Measurements from ENCODE around the gene GSTO2.

The GSTO2 gene

DNA sequence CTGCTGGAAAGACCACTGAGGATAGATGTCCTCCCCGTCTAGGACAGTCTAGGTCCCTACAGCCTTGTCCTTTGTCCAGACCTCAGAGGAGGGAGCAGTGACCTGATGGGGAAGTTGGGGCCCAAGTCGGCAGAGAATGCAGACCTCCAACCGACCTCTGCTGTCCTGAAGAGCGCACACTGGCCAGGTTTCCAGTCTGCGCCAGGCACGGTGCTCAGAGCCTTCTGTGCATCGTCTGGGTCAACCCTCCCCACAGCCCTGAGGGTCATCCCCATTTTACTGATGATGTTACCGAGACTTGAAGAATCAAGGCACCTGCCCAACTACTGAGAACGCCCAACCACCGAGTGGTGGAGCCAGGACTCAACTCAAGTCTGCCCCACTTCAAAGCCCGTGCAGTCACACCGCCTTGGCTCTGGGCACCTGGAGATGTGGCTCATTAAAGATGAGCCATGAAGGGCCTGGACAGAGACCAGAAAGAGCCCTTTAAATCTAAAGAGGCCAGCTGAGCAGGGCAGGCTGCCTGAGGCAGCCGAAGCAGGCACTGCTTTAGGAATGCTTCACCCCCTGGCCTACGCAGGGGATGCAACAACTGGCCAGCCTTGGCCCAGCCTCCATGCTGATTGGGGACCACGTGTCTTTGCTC, 64.9 kb downstream of the GSTO2 start:
- Histone ChIP-seq H3K4me3 (ENCODE audit: low read depth, low read length) (no peak overlapping the region), H3K9me3 (ENCODE audit: severe bottlenecking) (no peaks in the 10 kb centered on the region), H3K27ac (no peak overlapping the region), H3K27me3 (ENCODE audit: insufficient read depth, low read depth, severe bottlenecking) (no peaks in the 10 kb centered on the region), H3K36me3 (no peaks in the 10 kb centered on the region)
- DNase-seq: no peak
- TF ChIP-seq, protein P1, sequence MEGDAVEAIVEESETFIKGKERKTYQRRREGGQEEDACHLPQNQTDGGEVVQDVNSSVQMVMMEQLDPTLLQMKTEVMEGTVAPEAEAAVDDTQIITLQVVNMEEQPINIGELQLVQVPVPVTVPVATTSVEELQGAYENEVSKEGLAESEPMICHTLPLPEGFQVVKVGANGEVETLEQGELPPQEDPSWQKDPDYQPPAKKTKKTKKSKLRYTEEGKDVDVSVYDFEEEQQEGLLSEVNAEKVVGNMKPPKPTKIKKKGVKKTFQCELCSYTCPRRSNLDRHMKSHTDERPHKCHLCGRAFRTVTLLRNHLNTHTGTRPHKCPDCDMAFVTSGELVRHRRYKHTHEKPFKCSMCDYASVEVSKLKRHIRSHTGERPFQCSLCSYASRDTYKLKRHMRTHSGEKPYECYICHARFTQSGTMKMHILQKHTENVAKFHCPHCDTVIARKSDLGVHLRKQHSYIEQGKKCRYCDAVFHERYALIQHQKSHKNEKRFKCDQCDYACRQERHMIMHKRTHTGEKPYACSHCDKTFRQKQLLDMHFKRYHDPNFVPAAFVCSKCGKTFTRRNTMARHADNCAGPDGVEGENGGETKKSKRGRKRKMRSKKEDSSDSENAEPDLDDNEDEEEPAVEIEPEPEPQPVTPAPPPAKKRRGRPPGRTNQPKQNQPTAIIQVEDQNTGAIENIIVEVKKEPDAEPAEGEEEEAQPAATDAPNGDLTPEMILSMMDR (IDR thresholded peaks at IDR 0.05; ENCODE audit: low read depth, low read length): no peak

DNA sequence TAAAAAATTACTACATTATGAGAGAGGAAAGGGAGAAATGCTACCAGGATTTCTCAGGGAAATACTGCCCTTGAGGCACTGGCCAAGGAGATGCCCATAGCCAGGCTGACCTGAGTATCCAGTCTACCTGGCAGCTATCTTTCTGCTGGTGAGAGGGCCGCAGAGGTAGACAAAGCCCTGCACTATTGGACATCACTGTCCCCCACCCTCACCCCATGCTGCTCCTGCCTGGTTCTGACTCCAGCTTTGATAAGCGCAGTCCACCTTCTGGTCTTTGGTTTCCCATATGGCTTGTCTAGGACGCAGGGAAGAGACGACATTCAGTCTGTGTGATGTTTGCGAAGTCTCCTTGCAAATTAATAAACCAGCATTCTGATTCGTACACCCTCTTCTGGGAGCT, 65.6 kb downstream of the GSTO2 start:
- no peak for DNase-seq
- Histone ChIP-seq H3K36me3 (no peaks in the 10 kb centered on the region), H3K4me3 (ENCODE audit: low read depth, low read length) (no peak overlapping the region), H3K9me3 (ENCODE audit: severe bottlenecking) (no peaks in the 10 kb centered on the region), H3K27ac (peak overlapping the region; percentile 9; the same call in 1 of the 2 replicates), H3K27me3 (ENCODE audit: insufficient read depth, low read depth, severe bottlenecking) (no peaks in the 10 kb centered on the region)
- TF ChIP-seq, protein P1 (IDR thresholded peaks at IDR 0.05; ENCODE audit: low read depth, low read length): no peak

DNA sequence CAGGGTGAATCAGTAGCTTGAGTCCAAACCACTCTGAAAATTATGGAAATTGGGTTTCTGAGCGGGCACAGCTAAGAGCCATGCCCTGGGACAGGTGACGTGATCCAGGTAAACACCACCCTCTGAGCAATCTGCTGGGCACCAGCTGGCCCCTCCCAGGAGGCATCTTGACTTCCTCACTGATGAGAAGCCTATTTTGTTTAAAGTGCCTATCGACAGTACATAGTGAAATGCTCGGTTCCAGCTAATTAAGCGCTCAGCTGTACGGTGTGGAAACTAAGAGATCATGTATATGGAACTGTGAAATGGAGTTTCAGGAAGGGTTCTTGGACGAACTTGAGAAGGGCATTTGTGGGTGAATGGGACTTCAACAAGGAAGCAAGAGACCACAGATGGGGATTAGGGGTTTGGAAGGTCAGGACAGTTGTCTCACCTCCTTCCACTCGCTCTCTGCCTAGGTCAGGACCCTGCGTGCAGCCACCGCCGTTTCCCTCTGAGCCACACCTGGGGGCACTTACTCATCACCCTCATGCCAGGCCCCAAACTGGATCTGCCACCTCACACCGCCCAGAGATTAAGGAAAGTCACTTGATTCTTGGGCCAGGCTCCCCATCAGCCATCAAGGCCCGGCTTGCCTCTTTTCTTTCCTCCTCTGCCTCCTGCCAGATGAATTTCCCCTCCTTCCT, 66.1 kb downstream of the GSTO2 start:
- no peak for DNase-seq
- Histone ChIP-seq H3K27ac (peak overlapping the region; percentile 9; the same call in 1 of the 2 replicates), H3K4me3 (ENCODE audit: low read depth, low read length) (no peak overlapping the region), H3K36me3 (no peaks in the 10 kb centered on the region), H3K9me3 (ENCODE audit: severe bottlenecking) (no peaks in the 10 kb centered on the region), H3K27me3 (ENCODE audit: insufficient read depth, low read depth, severe bottlenecking) (no peaks in the 10 kb centered on the region)
- TF ChIP-seq, protein P1 (IDR thresholded peaks at IDR 0.05; ENCODE audit: low read depth, low read length): no peak

DNA sequence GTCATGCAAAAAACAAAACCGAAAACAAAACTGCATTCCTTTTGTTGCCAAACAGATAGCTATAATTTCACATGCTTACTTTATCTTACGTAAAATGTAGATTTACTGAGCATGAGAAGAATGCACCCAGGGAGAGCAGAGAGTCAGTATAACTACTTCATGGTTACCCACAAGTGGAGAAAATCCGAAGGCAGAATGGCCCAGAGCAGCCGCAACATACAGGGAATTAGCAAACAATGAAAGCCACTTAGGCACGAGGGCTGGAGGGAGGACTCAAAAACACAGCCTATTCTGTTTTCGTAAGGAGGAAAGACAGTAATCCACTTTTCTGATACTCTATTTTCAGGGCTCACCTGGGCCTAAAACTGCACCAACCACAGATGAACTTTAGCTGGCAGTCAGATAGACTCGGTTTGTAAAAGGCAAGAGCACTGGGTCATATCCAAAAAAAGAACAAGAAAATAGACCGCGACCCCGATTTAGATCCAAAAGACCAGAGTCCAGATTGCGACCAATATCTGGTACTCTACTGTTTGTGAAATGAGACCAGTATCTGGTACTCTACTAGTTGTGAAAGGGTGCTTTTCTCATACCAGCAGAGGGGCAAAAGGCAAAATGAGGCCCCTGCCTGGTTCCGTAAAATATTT, 68.0 kb downstream of the GSTO2 start:
- no peak for DNase-seq
- Histone ChIP-seq H3K27me3 (ENCODE audit: insufficient read depth, low read depth, severe bottlenecking) (no peaks in the 10 kb centered on the region), H3K27ac (peak overlapping the region; percentile 82), H3K36me3 (no peaks in the 10 kb centered on the region), H3K9me3 (ENCODE audit: severe bottlenecking) (no peaks in the 10 kb centered on the region), H3K4me3 (ENCODE audit: low read depth, low read length) (peak overlapping the region; percentile 92)
- TF ChIP-seq, protein P1 (IDR thresholded peaks at IDR 0.05; ENCODE audit: low read depth, low read length): no peak

DNA sequence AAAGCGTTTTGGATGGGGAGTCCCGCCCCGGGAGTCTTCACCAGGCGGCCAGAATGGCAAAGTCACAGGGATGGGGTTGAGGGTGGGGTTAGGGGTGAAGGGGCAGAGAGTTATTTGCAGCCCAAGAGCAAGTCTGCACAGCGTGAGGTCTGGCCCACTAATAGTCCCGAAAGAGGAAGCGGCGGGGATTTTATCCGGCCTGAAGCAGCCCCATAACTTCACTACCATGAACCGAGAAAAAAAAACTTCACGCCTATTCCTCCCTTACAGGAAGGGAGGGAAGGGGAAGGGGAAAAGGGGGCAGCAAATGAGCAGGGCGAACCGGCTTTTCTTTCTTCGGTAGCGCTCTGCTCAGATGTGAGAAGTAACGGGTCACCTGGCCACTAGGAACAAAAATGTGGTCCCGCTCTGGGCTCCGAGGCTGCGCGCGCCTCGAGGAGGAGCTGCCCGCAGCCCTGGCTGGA, 68.6 kb downstream of the GSTO2 start:
- Histone ChIP-seq H3K27me3 (ENCODE audit: insufficient read depth, low read depth, severe bottlenecking) (no peaks in the 10 kb centered on the region), H3K36me3 (no peaks in the 10 kb centered on the region), H3K4me3 (ENCODE audit: low read depth, low read length) (peak overlapping the region; percentile 92), H3K9me3 (ENCODE audit: severe bottlenecking) (no peaks in the 10 kb centered on the region), H3K27ac (peak overlapping the region; percentile 82)
- TF ChIP-seq, protein P1 (IDR thresholded peaks at IDR 0.05; ENCODE audit: low read depth, low read length): no peak
- DNase-seq: no peak

All from WERI-Rb-1 (cell line).